Activated CD8-positive, alpha-beta memory T cell treated with anti-CD3 and anti-CD28 coated beads, Interleukin-2, amount 50 U/mL, for 1 hour (primary cell): ENCODE measurements around the gene ECEL1.

Source experiments
- DNase-seq: peaks from one replicate; pipeline ENCODE4 v3.0.0-alpha.2; 2020; ENCODE audit errors: extremely low read depth

Gene ECEL1

GRCh38 chr2:232523402-232523681, 35.7 kb upstream of the ECEL1 start:
- DNase-seq, result no peak

GRCh38 chr2:232522623-232523401, 35.2 kb upstream of the ECEL1 start:
- DNase-seq, result no peak

GRCh38 chr2:232521959-232522622, 34.5 kb upstream of the ECEL1 start:
- DNase-seq, result peak; percentile 19

GRCh38 chr2:232521098-232521497, 33.5 kb upstream of the ECEL1 start:
- DNase-seq, result no peak

GRCh38 chr2:232520489-232520888, 32.9 kb upstream of the ECEL1 start:
- DNase-seq, result no peak

GRCh38 chr2:232519581-232520438, 32.2 kb upstream of the ECEL1 start, which contains the start of gene PRSS56:
Gene PRSS56, plus strand, starts transcription at chr2:232520388. Its CDS starts 211 bp downstream, at chr2:232520599.
- no peak for DNase-seq

- DNase-seq, result no peak
These were observed 31.2 kb upstream of the ECEL1 start for GRCh38 chr2:232518844-232519243.

GRCh38 chr2:232516551-232516950, 28.9 kb upstream of the ECEL1 start:
- no peak for DNase-seq

- no peak for DNase-seq
These were observed 28.0 kb upstream of the ECEL1 start for GRCh38 chr2:232515639-232516038.

GRCh38 chr2:232513353-232513752, 25.7 kb upstream of the ECEL1 start:
- DNase-seq, result no peak

GRCh38 chr2:232512602-232513001, 25.0 kb upstream of the ECEL1 start:
- DNase-seq, result no peak

- DNase-seq, result no peak
These were observed 23.8 kb upstream of the ECEL1 start for GRCh38 chr2:232511336-232511890.

- DNase-seq, result no peak
These were observed 20.6 kb upstream of the ECEL1 start for GRCh38 chr2:232508251-232508650.

- no peak for DNase-seq
These were observed 19.1 kb upstream of the ECEL1 start for GRCh38 chr2:232506709-232507108.

GRCh38 chr2:232505856-232506255, 18.2 kb upstream of the ECEL1 start:
- DNase-seq, result no peak

- DNase-seq, result no peak
These were observed 16.8 kb upstream of the ECEL1 start for GRCh38 chr2:232504438-232504837.

GRCh38 chr2:232503809-232504323, 16.2 kb upstream of the ECEL1 start:
- no peak for DNase-seq

- DNase-seq, result peak; percentile 47
These were observed 15.5 kb upstream of the ECEL1 start for GRCh38 chr2:232502911-232503808.

GRCh38 chr2:232502511-232502910, 14.9 kb upstream of the ECEL1 start:
- peak; percentile 9 for DNase-seq

GRCh38 chr2:232501794-232502390, 14.3 kb upstream of the ECEL1 start:
- DNase-seq, result no peak
